NCI-H1092 (cell line): ENCODE measurements around the gene MACF1.

Source experiments
- DNase-seq: peaks from one replicate; lab custom pipeline; 2025; lab: John Stamatoyannopoulos, UW

The MACF1 gene

GRCh38 chr1:39213511-39214002, 9.1 kb downstream of the MACF1 start:
- no peak for DNase-seq

GRCh38 chr1:39214021-39214713, 9.7 kb downstream of the MACF1 start:
- DNase-seq = no peak

- no peak for DNase-seq
Measured at GRCh38 chr1:39214714-39214997, 10.2 kb downstream of the MACF1 start.

GRCh38 chr1:39214998-39215873, 10.7 kb downstream of the MACF1 start:
- no peak for DNase-seq

GRCh38 chr1:39216771-39217170, 12.3 kb downstream of the MACF1 start:
- no peak for DNase-seq

- DNase-seq = no peak
Measured at GRCh38 chr1:39220891-39221870, 16.7 kb downstream of the MACF1 start.

GRCh38 chr1:39224295-39224829, 19.9 kb downstream of the MACF1 start:
- DNase-seq = no peak

- no peak for DNase-seq
Measured at GRCh38 chr1:39226836-39227235, 22.3 kb downstream of the MACF1 start.

GRCh38 chr1:39228252-39228651, 23.8 kb downstream of the MACF1 start:
- DNase-seq = no peak

- DNase-seq = no peak
Measured at GRCh38 chr1:39229504-39229903, 25.0 kb downstream of the MACF1 start.

GRCh38 chr1:39230261-39231190, 26.0 kb downstream of the MACF1 start:
- DNase-seq = no peak

GRCh38 chr1:39236971-39237370, 32.5 kb downstream of the MACF1 start:
- DNase-seq = no peak

- DNase-seq = no peak
Measured at GRCh38 chr1:39238476-39238875, 34.0 kb downstream of the MACF1 start.

GRCh38 chr1:39239968-39240367, 35.5 kb downstream of the MACF1 start:
- no peak for DNase-seq

- no peak for DNase-seq
Measured at GRCh38 chr1:39243302-39243701, 38.8 kb downstream of the MACF1 start.

- DNase-seq = no peak
Measured at GRCh38 chr1:39250460-39251240, 46.2 kb downstream of the MACF1 start.

GRCh38 chr1:39255222-39255621, 50.7 kb downstream of the MACF1 start:
- DNase-seq = no peak

GRCh38 chr1:39258146-39258924, 53.8 kb downstream of the MACF1 start:
- peak; percentile 65 for DNase-seq

GRCh38 chr1:39258925-39259244, 54.4 kb downstream of the MACF1 start:
- DNase-seq = no peak
